HG03457 (cell line): Measurements from ENCODE around the gene KIFC1.
A peak's percentile ranks its signal among the peaks of the same experiment; 100 is the strongest.
"Not testable (repeated sequence)": the region's sequence is repeated elsewhere in the genome, so short reads cannot be mapped to it uniquely, and the experiment has no call there.

Experiments
- ATAC-seq: cut with Tn5 transposase; IDR thresholded peaks from one replicate; pipeline ENCODE4 v1.9.1; 2021; ENCODE audit warnings: moderate number of reproducible peaks; ENCODE audit not compliant: unreplicated experiment

The KIFC1 gene

DNA sequence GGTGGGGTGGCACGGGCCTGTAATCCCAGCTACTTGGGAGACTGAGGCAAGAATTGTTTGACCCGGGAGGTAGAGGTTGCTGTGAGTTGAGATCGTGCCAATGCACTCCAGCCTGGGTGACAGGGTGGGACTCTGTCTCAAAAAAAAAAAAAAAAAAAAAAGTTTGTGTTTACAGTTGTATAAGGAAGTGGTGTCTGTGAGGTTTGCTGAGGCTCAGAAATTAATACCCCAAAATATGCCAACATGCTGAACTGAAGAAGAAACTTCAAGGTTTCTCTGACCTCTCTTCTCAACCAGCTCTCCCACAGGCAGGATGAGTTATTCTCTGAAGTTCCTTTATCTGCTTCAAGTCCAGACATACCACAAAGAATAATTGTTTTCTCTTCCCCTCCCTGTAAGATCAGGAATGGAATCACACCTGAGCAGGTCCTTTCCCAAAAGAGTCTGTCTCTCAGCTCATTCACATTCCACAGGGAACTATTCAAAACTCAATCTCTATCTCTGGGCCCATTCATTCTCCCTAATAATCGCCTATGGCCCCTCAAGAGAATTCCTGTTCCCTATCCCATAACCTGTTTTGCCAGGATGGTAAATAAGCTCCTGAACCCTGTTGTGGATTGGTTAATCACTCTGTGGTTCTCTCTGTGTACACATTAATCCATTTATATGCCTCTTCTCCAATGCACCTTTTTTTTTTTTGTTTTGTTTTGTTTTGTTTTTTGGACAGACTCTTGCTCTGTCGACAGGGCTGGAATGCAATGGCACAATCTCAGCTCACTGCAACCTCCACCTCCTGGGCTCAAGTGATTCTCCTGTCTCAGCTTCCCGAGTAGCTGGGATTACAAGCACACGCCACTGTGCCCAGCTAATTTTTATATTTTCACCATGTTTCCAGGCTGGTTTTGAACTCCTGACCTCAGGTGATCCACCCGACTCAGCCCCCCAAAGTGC, 17.4 kb upstream of the KIFC1 start:
- no peak for ATAC-seq

DNA sequence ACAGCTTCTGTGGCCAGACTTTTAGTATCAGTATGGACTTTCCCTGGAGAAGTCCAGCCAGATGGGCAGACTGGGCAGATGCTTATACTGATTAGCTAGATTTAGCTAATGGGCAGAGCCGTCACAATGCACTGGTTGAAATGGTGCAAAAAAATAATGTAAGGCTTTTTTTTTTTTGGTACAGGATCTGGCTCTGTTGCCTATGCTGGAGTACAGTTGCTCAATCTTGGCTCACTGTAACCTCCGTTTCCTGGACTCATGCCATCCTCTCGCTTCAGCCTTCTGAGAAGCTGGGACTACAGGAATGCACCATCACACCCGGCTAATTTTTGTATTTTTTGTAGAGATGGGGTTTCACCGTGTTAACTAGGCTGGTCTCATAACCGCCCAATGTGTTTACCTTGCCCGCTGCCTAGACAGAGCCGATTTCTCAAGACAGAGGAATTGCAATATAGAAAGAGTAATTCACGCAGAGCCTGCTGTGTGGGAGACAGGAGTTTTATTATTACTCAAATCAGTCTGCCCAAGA, 16.4 kb upstream of the KIFC1 start:
- no peak for ATAC-seq

DNA sequence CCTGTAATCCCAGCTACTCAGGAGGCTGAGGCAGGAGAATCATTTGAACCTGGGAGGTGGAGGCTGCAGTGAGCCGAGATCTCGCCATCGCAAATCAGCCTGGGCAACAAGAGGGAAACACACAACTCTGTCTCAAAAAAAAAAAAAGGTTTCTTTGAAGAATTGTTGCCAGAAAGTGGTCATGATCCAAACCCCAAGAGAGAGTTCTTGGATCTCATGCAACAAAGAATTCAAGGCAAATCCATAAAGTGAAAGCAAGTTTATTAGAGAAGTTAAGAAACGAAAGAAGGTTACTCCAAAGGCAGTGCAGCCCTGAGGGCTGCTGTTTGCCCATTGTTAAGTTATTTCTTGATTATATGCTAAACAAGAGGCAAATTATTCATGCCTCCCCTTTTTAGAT, 14.5 kb upstream of the KIFC1 start:
- no peak for ATAC-seq

DNA sequence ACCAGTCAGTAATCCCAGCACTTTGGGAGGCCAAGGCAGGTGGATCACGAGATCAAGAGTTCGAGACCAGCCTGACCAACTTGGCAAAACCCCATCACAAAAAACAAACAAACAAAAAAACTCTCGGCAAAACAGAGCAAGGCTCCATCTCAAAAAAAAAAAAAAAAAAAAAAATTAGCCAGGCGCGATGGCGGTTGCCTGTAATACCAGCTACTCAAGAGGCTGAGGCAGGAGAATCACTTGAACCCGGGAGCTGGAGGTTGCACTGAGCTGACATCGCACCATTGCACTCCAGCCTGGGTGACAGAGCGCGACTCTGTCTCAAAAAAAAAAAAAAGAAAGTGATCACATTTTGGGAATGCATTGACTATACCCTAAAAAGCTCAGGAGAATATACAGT, 12.4 kb upstream of the KIFC1 start:
- not testable (repeated sequence) for ATAC-seq

DNA sequence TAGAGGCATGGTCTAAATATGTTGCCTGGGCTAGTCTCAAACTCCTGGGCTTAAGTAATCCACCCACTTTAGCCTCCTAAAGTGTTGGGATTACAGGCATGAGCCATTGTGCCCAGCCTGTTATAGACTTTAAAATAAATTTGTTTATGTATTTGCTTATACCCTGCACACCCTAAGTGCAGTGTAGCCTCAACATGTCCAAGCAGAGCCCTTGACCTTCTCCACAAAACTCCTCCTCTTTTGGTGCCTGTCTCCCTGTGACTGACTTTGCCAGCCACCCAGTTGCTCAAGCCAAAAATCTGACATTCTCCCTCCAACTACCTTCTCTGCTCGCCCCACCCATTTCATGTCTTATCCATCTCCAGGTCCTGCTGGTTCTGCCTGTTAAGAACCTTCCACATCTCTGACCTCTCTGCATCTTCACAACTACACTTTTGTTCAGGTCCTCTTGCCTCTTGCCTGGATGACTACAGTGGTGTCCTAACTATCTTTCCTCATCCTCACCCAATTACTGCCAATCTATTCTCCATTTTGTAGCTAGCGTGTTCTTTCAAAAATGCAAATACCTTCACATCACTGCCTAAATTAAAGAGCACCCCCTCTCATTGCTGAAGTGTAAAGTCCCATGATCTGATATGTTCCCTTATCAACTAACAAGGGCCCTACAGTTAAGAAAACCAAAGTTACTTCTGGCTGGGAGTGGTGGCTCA, 11.2 kb upstream of the KIFC1 start:
- ATAC-seq: no peak

DNA sequence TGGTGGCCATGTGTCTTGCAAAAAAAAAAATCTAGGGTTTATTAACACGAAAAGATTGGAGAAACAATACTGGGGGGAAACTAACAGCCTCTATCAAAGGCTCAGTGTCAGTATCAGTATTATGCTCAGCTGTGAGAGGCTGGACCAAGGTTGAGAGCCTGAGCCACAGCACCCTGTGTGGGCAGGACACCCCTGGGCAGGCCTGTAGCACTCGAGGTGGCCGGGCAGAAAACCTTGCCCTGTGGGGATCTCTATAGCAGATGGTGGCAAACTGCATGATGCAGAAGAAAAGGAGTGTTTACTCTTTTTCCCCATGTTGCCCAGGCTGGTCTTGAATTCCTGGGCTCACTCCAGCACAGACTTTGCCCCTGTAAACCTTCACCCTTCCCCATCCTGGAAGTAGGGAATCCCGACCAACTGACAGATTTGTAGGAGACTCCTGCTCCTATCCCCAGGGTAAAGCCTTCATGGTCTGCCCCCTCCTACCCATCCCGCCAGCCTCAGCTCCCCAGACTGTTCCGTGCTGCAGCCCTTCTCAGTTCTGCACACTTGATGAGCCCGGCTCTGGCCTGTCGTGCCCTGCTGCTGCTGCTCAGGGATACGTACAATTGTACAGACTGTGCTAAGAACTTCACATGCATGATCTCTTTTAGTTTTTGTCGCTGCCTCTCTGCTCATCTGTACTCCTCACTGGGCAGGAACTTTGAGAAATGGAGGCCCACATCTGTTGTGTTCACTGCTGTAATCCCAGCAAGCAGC, 8.0 kb upstream of the KIFC1 start:
- no peak for ATAC-seq

DNA sequence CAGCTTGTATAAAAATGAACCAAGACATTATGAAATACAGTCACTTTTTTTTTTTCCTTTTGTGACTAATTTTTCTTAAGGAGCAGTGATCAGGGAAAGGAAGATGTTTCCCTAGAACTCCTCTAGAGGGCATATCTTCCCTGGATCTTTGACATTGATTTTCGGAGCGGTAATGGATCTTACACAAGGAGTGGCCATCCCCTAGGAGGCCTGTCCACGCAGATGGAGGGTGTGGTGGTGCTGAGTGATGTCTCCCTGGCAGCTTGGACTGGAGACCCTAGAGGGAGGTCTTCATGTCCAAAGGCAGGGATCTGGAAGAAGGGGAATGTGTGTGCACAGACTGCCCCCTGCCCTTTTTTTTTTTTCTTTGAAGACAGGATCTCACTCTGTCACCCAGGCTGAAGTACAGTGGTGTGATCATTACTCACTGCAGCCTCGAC, 7.0 kb upstream of the KIFC1 start:
- ATAC-seq: no peak

DNA sequence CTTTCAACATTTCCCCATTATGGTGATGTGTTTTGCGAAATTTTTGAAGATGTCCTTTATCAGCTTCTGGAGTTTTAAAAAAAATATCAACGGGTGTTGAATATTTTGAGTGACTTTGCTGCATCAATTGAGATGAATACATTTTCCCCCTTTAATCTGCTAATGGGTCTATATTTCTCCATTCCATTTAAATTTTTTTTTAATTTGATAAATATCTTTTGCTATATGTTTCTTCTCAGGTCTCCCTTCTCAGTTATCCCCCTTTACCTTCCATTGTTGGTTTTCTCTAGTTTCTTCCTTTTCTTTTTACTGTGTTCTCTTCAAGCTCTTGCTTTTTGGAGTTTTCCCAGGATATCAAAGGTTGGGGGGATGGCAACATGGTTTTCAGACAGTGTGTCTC, 1.4 kb upstream of the KIFC1 start:
- no peak for ATAC-seq

DNA sequence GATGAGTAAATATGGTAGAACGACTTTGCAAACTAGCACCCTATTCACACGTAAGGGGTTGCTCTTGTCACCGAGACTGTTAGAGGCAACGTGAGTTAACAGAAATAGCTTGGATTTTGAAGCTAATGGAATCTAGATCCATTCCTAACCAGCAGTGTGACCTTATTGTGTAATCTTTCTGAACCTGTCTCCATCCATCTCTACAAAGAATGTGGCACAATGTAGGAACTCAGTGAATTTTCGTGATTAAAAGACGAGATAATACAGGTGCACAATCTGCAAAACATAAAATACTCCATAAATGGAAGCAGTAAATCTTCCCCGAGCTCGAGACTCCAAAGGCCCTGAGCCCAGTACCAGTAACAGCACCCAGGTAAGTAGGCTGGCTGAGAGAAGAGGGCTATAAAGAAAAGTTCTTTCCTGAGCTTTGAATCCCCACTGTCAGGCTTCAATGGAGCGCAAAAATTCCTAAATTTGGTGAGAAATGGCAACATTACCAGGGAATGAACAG, 801 bp upstream of the KIFC1 start:
- peak; percentile 2 for ATAC-seq

DNA sequence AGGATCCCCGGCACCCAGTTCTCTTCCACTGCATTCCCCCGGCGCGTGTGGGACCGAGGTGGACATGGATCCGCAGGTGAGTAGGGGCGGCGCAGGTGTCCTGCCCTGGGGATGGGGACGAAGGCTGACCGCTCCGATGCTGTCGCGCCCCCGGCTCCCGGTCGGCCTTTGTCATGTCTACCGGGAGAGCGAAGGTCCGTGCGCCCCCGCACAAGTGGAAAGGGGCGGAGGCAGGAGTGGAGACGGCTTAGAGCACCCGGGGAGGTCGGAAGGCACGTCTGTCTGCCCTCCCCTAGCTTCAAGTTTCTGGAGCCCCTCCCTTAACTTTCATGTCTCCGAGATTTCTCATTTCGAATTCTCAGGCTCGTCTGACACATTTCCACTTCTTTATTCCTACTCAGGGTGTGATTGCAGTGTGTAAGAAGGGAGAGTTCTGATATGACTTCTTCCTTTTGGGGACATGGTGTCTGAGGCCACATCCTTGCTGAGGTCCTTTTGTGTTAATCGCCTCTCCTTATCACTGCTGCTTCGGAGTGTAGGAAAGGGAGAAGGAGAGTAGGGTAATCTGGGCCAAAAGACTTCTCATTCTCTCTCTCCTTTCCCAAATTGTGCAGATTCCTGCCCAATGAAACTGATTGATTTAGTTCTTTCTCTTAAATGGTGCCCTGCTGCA, 435 bp downstream of the KIFC1 start:
- ATAC-seq: peak; percentile 11

DNA sequence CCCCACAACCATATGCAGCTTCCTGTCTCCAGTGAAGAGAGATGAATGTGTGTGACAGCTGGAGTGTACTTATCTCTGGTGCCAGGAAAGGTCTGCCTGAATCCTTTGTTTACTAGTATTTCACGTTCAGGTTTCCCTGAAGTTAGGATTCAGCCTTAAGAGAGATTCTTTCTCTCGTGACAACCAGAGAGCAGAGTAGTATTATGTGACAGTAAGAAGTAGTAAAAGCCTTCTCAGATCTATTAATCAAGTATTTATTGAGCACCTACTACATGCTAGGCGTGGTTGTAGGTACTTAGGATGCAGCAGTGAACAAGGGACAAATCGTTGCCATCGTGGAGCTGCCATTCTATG, 949 bp downstream of the KIFC1 start:
- no peak for ATAC-seq

DNA sequence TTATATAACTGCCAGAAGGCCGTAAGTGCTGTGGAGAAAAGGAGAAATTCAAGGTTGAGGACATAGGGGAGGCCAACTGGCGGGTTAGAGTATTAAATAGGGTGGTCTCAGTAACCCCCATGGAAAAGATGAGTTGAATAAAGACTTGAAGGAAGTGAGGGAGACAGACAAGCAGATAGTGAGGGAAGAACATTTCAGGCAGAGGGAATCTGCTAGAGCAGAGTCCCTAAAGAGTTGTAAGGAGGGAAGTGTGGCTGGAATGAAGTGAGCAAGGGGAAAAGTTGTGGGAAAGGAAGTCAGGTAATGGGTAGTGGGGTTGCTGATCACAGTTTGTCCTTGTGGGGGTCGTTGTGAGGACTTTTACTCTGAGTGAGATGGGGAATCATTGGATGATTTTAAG, 1.4 kb downstream of the KIFC1 start:
- ATAC-seq: no peak

DNA sequence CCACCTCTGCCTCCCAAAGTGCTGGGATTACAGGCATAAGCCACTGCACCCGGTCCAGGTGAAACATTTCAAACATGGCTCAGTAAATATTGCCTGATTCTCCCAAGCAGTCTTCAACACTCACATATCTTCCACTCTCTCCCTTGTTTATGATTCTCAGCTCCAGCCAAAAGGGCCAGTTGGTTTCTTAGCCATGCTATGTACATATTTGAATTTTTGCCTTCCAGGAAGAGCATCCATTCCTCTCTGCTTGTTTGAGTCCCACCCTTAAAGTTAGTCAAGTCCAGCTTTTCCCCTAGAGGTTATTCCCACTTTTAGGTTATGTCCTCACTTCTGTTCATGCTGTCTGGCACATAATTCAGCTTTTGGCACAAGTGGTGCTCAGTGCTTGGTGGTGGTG, 5.9 kb downstream of the KIFC1 start:
- no peak for ATAC-seq

DNA sequence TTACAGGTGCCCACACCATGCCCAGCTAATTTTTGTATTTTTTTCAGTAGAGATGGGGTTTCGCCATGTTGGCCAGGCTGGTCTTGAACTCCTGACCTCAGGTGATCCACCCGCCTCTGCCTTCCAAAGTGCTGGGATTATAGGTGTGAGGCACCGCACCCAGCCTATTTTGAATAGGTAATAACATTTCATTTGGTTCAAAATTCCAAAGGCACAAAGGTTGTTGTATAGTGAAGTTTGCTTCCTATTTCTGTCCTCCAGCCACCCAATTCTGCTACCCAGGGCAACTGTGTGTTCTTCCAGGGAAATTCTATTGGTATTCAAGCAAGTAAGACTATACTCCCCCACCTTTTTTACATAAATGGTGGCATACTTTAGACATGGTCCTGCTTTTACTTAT, 7.0 kb downstream of the KIFC1 start:
- not testable (repeated sequence) for ATAC-seq

DNA sequence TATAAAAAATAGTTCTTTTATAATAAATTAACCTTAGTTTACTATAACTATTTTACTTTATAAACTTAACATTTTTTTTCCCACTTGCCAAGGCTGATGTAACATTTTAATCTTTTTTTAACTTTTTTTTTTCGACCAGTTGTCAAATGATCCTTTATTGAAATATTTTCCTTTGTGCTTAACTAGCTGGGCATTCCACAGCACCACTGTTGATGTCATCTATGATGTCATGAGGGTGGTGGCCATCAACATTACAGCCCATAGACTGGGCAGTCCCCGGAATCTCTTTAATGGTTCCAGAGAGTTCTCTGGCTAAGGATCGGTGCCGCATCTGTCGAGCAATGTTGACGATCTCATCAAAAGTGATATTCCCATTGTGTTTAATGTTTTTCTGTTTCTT, 8.3 kb downstream of the KIFC1 start:
- ATAC-seq: not testable (repeated sequence)

DNA sequence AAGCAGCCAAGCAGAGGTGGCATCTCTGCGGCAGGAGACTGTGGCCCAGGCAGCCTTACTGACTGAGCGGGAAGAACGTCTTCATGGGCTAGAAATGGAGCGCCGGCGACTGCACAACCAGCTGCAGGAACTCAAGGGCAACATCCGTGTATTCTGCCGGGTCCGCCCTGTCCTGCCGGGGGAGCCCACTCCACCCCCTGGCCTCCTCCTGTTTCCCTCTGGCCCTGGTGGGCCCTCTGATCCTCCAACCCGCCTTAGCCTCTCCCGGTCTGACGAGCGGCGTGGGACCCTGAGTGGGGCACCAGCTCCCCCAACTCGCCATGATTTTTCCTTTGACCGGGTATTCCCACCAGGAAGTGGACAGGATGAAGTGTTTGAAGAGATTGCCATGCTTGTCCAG, 13.3 kb downstream of the KIFC1 start:
- ATAC-seq: no peak

DNA sequence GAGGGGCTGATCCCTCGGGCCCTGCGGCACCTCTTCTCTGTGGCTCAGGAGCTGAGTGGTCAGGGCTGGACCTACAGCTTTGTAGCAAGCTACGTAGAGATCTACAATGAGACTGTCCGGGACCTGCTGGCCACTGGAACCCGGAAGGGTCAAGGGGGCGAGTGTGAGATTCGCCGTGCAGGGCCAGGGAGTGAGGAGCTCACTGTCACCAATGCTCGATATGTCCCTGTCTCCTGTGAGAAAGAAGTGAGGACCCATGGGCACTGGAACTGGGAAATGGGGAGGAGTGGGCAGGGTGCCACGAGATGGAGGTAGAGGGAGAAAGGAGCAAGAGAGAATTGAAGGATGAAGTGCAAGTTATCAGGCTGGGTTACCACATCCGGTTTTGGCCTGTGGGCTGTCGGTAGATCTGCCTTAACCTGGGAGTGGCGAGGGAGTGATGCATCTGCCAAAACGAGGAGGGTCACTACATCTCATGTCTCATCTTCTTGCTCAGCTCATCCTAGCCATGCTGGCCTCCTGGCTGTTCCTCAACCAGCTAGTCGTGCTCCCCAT, 13.8 kb downstream of the KIFC1 start:
- no peak for ATAC-seq

DNA sequence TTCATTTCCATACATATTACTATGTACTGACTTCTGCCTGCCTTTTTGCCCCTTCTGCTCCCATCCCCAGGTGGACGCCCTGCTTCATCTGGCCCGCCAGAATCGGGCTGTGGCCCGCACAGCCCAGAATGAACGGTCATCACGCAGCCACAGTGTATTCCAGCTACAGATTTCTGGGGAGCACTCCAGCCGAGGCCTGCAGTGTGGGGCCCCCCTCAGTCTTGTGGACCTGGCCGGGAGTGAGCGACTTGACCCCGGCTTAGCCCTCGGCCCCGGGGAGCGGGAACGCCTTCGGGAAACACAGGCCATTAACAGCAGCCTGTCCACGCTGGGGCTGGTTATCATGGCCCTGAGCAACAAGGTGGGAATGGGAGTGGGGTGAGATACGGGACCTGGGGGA, 14.5 kb downstream of the KIFC1 start:
- no peak for ATAC-seq

DNA sequence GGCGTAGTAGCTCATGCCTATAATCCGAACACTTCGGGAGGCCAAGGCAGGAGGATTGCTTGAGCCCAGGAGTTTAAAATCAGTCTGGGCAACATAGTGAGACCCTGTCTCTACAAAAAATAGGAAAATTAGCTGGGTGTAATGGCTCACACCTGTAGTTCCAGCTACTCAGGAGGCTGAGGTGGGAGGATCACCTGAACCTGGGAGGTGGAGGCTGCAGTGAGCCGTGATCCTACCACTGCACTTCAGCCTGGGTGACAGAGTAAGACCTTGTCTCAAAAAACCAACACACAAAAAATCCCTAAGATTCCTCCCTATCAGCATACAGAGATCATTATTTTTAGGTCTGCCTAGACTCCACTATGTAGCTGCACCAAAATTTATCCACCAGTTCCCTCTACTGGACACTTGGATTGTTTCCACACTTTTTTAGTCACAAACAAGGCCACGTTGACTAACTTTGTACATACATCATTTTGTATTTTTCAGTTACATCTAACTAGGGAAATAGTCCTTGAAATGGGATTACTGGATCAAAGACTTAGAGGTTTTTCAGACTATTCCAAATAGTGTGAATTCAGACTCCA, 15.6 kb downstream of the KIFC1 start:
- no peak for ATAC-seq
